Naive thymus-derived CD4-positive, alpha-beta T cell (primary cell): Measurements from ENCODE around the gene BPGM. TPM values are rescaled to one million over a fixed set of nuclear protein-coding genes. Genes with fewer than 3 reads are reported as not detected.

Source experiments
- ATAC-seq: fragments of 150-1000 bp; cut with Tn5 transposase; 2 replicates; pipeline ENCODE4 v1.10.0; 2021; ENCODE audit warnings: mild to moderate bottlenecking, moderate library complexity
- CTCF ChIA-PET: fragments of 350-600 bp; sonication (Branson Sonifier 250); formaldehyde crosslinking; loops from one replicate; lab custom pipeline; 2021; ENCODE audit warnings: antibody characterized with exemption; lab: Charles Lee
- POLR2A ChIA-PET: fragments of 350-600 bp; sonication (Branson Sonifier 250); formaldehyde crosslinking; loops from one replicate; lab custom pipeline; 2021; ENCODE audit warnings: antibody characterized with exemption, inconsistent platforms; lab: Charles Lee
- DNase-seq, 9 donors: peaks; one replicate each; pipeline versions ENCODE4 v3.0.0 to v3.0.0-alpha.2; 2020 to 2022; ENCODE audit warnings: mixed read lengths in 1 of 9
- H3K27ac ChIP-seq: one replicate; pipeline ENCODE4 v1.7.0; 2013; ENCODE audit warnings: mild to moderate bottlenecking, low read depth, low read length, moderate library complexity
- H3K27me3 ChIP-seq, 2 donors: one replicate each; pipeline ENCODE4 v1.7.0; 2013; ENCODE audit warnings: low read length in 2 of 2, mild to moderate bottlenecking in 2 of 2, moderate library complexity in 2 of 2; ENCODE audit not compliant: control insufficient read depth in 2 of 2, insufficient read depth in 2 of 2
- H3K36me3 ChIP-seq, 3 experiments: 1 replicate in 2 of 3; 2 replicates in 1 of 3; pipeline ENCODE4 v1.7.0; 2013; ENCODE audit warnings: low read length in 3 of 3, mild to moderate bottlenecking in 3 of 3, moderate library complexity in 1 of 3; ENCODE audit not compliant: insufficient read depth in 3 of 3, control insufficient read depth in 2 of 3
- H3K4me1 ChIP-seq, 2 donors: one replicate each; pipeline ENCODE4 v1.7.0; 2013; ENCODE audit warnings: low read length in 2 of 2, mild to moderate bottlenecking in 2 of 2, moderate library complexity in 1 of 2; ENCODE audit not compliant: control insufficient read depth in 2 of 2, insufficient read depth in 2 of 2
- H3K4me3 ChIP-seq: 2 replicates; pipeline ENCODE4 v1.7.0; 2013; ENCODE audit warnings: mild to moderate bottlenecking, low read length
- H3K9me3 ChIP-seq, 3 experiments: 1 replicate in 2 of 3; 2 replicates in 1 of 3; pipeline ENCODE4 v1.7.0; 2013; ENCODE audit warnings: low read length in 3 of 3; ENCODE audit not compliant: control insufficient read depth in 2 of 3
- H3K27ac Mint-ChIP-seq, 9 donors: one replicate each; pipeline ENCODE4 v1.8.0; 2020 to 2022; ENCODE audit warnings: mixed read lengths in 9 of 9, mild to moderate bottlenecking in 8 of 9, moderate library complexity in 5 of 9, inconsistent platforms in 2 of 9
- H3K27me3 Mint-ChIP-seq, 5 donors: one replicate each; pipeline ENCODE4 v1.8.0; 2021 to 2022; ENCODE audit warnings: mixed read lengths in 5 of 5, mild to moderate bottlenecking in 1 of 5
- H3K36me3 Mint-ChIP-seq, 5 donors: one replicate each; pipeline ENCODE4 v1.8.0; 2020 to 2022; ENCODE audit warnings: mixed read lengths in 5 of 5, mild to moderate bottlenecking in 3 of 5, inconsistent platforms in 1 of 5
- H3K4me1 Mint-ChIP-seq, 7 donors: one replicate each; pipeline ENCODE4 v1.8.0; 2020 to 2022; ENCODE audit warnings: mixed read lengths in 7 of 7, mild to moderate bottlenecking in 3 of 7, inconsistent platforms in 1 of 7
- H3K4me3 Mint-ChIP-seq, 10 donors: one replicate each; pipeline ENCODE4 v1.8.0; 2020 to 2022; ENCODE audit warnings: mild to moderate bottlenecking in 10 of 10, mixed read lengths in 10 of 10, moderate library complexity in 6 of 10, inconsistent platforms in 2 of 10
- H3K9me3 Mint-ChIP-seq, 11 donors: one replicate each; pipeline ENCODE4 v1.8.0; 2020 to 2022; ENCODE audit warnings: mixed read lengths in 11 of 11, mild to moderate bottlenecking in 4 of 11, inconsistent platforms in 1 of 11, moderate library complexity in 1 of 11
- intact Hi-C, 2 donors: fragments of 100-400 bp; cut with micrococcal nuclease; formaldehyde crosslinking; loops; one replicate each; pipeline ENCODE4 v1.15.1; 2023
- polyA plus RNA-seq, 2 donors: library from polyadenylated mRNA; unstranded; fragments of 300-500 nt; fragmentation: Illumina TruSeq; gene quantifications; one replicate each; pipeline ENCODE4 v1.2.3, GENCODE V29; 2021
- total RNA-seq, 6 experiments: library from RNA in 5 of 6; stranded (reverse) in 5 of 6; gene quantifications; 1 replicate in 5 of 6; 2 replicates in 1 of 6; pipeline ENCODE4 v1.2.3 and lab custom pipeline; 2021 to 2026

Gene BPGM
- total and polyA plus RNA-seq, 7 experiments from 2014 or later, result 12.7 to 33.9 (median 19.0) TPM

- Histone ChIP-seq H3K36me3 (no peaks in the 10 kb centered on the region), H3K4me3 (no peak overlapping the region), H3K27me3 (no peaks in the 10 kb centered on the region), H3K9me3 (no peaks in the 10 kb centered on the region), H3K27ac (no peak overlapping the region), H3K4me1 (no peaks in the 10 kb centered on the region)
- intact Hi-C loops, result no loop called here
- ATAC-seq, result no peak
- H3K4me1 Mint-ChIP-seq, result peaks cover 0 to 12% (median 0%) of the 10 kb centered on the region in 7 donors
- peaks cover 0 to 4% (median 0%) of the 10 kb centered on the region in 11 donors for H3K9me3 Mint-ChIP-seq
- peaks cover 0 to 3% (median 0%) of the 10 kb centered on the region in 5 donors for H3K36me3 Mint-ChIP-seq
- ChIA-PET POLR2A (interaction anchor here (0.6 kb wide), 1 partner anchor 312 kb away, joined by 3 read pairs; no protein-coding TSS in a partner anchor), CTCF (interaction anchor here (0.8 to 1.6 kb wide), 2 partner anchors 12 to 21 kb away, joined by 3 to 4 read pairs; no protein-coding TSS in a partner anchor)
- H3K4me3 Mint-ChIP-seq, result no peak overlapping the region
- DNase-seq, result no peak
- peaks cover 9 to 29% (median 24%) of the 10 kb centered on the region in 5 donors for H3K27me3 Mint-ChIP-seq
- no peak overlapping the region for H3K27ac Mint-ChIP-seq
Observed at GRCh38 chr7:134611611-134612151, 35.0 kb upstream of the BPGM start.

GRCh38 chr7:134612197-134612596 is 34.5 kb upstream of the BPGM start:
- intact Hi-C loops, result no loop called here
- no peak for DNase-seq
- no peak overlapping the region for H3K4me3 Mint-ChIP-seq

GRCh38 chr7:134613623-134614347 is 32.9 kb upstream of the BPGM start:
- Histone ChIP-seq H3K9me3 (no peaks in the 10 kb centered on the region), H3K4me3 (no peak overlapping the region), H3K27me3 (no peaks in the 10 kb centered on the region), H3K36me3 (no peaks in the 10 kb centered on the region), H3K27ac (no peak overlapping the region), H3K4me1 (no peaks in the 10 kb centered on the region)
- peak in 1 of 9 donors; percentile 24 for DNase-seq
- Mint-ChIP-seq H3K4me3 (peak overlapping the region in 1 of 10 donors; percentile 18), H3K36me3 (peaks cover 0 to 5% (median 0%) of the 10 kb centered on the region in 5 donors), H3K9me3 (peaks cover 0 to 4% (median 0%) of the 10 kb centered on the region in 11 donors), H3K27me3 (peaks cover 12 to 29% (median 15%) of the 10 kb centered on the region in 5 donors), H3K27ac (no peak overlapping the region), H3K4me1 (peaks cover 0 to 11% (median 0%) of the 10 kb centered on the region in 7 donors)
- intact Hi-C loops, result no loop called here
- ChIA-PET CTCF (no interaction called here), POLR2A (no interaction called here)
- no peak for ATAC-seq

More at GRCh38 chr7:134612197-134612596, 34.5 kb upstream of the BPGM start:
- Histone ChIP-seq H3K4me1 (no peaks in the 10 kb centered on the region), H3K27ac (no peak overlapping the region), H3K27me3 (no peaks in the 10 kb centered on the region), H3K9me3 (no peaks in the 10 kb centered on the region), H3K4me3 (no peak overlapping the region), H3K36me3 (no peaks in the 10 kb centered on the region)
- Mint-ChIP-seq H3K27ac (no peak overlapping the region), H3K36me3 (peaks cover 0 to 5% (median 0%) of the 10 kb centered on the region in 5 donors), H3K27me3 (peaks cover 12 to 28% (median 19%) of the 10 kb centered on the region in 5 donors), H3K4me1 (peaks cover 0 to 11% (median 0%) of the 10 kb centered on the region in 7 donors), H3K9me3 (peaks cover 0 to 4% (median 0%) of the 10 kb centered on the region in 11 donors)
- POLR2A ChIA-PET, result no interaction called here
- CTCF ChIA-PET, result interaction anchor here (0.8 to 1.6 kb wide), 2 partner anchors 11 to 21 kb away, joined by 3 to 4 read pairs; no protein-coding TSS in a partner anchor
- no peak for ATAC-seq

- H3K27ac Mint-ChIP-seq, result no peak overlapping the region
- Histone ChIP-seq H3K27me3 (no peaks in the 10 kb centered on the region), H3K4me1 (no peaks in the 10 kb centered on the region), H3K36me3 (no peaks in the 10 kb centered on the region), H3K4me3 (no peak overlapping the region), H3K27ac (no peak overlapping the region), H3K9me3 (no peaks in the 10 kb centered on the region)
- intact Hi-C loops, result no loop called here
- no peak for ATAC-seq
- H3K4me3 Mint-ChIP-seq, result no peak overlapping the region
- H3K27me3 Mint-ChIP-seq, result peaks cover 12 to 25% (median 19%) of the 10 kb centered on the region in 5 donors
- POLR2A ChIA-PET, result no interaction called here
- H3K9me3 Mint-ChIP-seq, result peaks cover 0 to 4% (median 0%) of the 10 kb centered on the region in 11 donors
- peaks cover 0 to 5% (median 0%) of the 10 kb centered on the region in 5 donors for H3K36me3 Mint-ChIP-seq
- H3K4me1 Mint-ChIP-seq, result peaks cover 0 to 11% (median 0%) of the 10 kb centered on the region in 7 donors
- CTCF ChIA-PET, result no interaction called here
- DNase-seq, result no peak
Observed at GRCh38 chr7:134616611-134617010, 30.0 kb upstream of the BPGM start.

GRCh38 chr7:134618756-134619530 is 27.7 kb upstream of the BPGM start:
- H3K36me3 Mint-ChIP-seq, result peaks cover 0 to 5% (median 0%) of the 10 kb centered on the region in 5 donors

GRCh38 chr7:134619627-134620331 is 26.9 kb upstream of the BPGM start:
- no peak for DNase-seq
- Mint-ChIP-seq H3K36me3 (peaks cover 0 to 5% (median 0%) of the 10 kb centered on the region in 5 donors), H3K9me3 (peaks cover 0 to 4% (median 0%) of the 10 kb centered on the region in 11 donors), H3K4me1 (no peaks in the 10 kb centered on the region), H3K4me3 (no peak overlapping the region), H3K27ac (no peak overlapping the region), H3K27me3 (peaks cover 12 to 40% (median 38%) of the 10 kb centered on the region in 5 donors)
- no peaks in the 10 kb centered on the region for H3K4me1 ChIP-seq
- peaks cover 0 to 4% of the 10 kb centered on the region in 2 donors for H3K27me3 ChIP-seq
- no peak overlapping the region for H3K27ac ChIP-seq
- H3K36me3 ChIP-seq, result no peaks in the 10 kb centered on the region
- H3K4me3 ChIP-seq, result no peak overlapping the region
- POLR2A ChIA-PET, result no interaction called here
- H3K9me3 ChIP-seq, result no peaks in the 10 kb centered on the region
- CTCF ChIA-PET, result interaction anchor here (1.3 to 2.7 kb wide), 3 partner anchors 9 to 11 kb away, joined by 5 to 14 read pairs (median 7); no protein-coding TSS in a partner anchor
- ATAC-seq, result no peak
- intact Hi-C loops, result no loop called here

More at GRCh38 chr7:134618756-134619530, 27.7 kb upstream of the BPGM start:
- Histone ChIP-seq H3K27ac (no peak overlapping the region), H3K9me3 (no peaks in the 10 kb centered on the region), H3K36me3 (no peaks in the 10 kb centered on the region), H3K4me3 (no peak overlapping the region), H3K4me1 (no peaks in the 10 kb centered on the region), H3K27me3 (peaks cover 0 to 4% of the 10 kb centered on the region in 2 donors)
- H3K9me3 Mint-ChIP-seq, result peaks cover 0 to 4% (median 0%) of the 10 kb centered on the region in 11 donors
- POLR2A ChIA-PET, result no interaction called here
- CTCF ChIA-PET, result interaction anchor here (1.3 to 2.7 kb wide), 3 partner anchors 9 to 12 kb away, joined by 5 to 14 read pairs (median 7); no protein-coding TSS in a partner anchor
- peaks cover 12 to 38% (median 35%) of the 10 kb centered on the region in 5 donors for H3K27me3 Mint-ChIP-seq
- H3K27ac Mint-ChIP-seq, result no peak overlapping the region
- H3K4me1 Mint-ChIP-seq, result peaks cover 0 to 4% (median 0%) of the 10 kb centered on the region in 7 donors
- ATAC-seq (no peak), DNase-seq (no peak)
- no peak overlapping the region for H3K4me3 Mint-ChIP-seq
- intact Hi-C loops, result no loop called here
